ENCODE data around the gene SFT2D1.
A peak's percentile ranks its signal among the peaks of the same experiment; 100 is the strongest.
"Not testable (repeated sequence)": the region's sequence is repeated elsewhere in the genome, so short reads cannot be mapped to it uniquely, and the experiment has no call there.

Gene SFT2D1

DNA sequence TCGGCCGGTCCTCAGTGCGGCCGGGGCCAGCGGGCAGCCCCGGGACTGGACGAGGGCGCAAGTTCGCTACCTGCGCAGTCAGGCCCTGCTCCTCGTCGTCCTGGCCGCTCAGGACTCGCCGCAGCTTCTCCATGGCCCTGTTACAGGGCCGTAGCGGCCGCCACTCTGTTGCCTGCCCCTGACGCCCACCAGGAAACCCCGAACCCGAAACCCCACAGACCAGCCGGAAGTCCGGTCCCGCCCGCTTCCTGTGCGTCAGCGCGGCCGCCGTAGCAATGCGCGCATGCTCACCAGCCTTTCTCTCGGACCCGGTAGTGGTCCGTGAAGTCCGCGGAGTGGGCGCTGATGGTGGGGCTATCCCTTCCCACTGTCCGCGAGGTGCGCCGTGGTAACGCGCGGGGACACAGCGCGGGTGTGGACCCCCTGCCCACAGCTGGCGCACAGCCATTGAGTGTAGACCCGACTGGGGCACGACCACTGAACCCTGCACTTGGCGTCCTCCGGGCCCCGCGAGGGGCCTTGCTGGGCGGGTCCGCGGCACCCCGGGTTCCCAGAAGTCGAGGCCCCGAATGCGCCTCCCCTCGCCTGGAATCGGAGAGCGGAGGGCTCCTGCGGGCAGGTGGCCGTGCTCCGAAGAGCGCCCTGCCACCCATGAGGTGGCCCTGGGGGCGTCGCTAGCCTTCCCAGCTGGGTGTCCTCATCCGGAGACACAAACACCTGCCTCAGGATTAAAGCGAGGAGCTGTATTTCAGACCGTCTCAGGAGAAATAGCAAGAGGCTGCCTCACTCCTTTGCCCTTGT, at the start of gene SFT2D1:
TSS of gene SFT2D1 (minus strand) at position 197 of the 801 bp plus-strand sequence. CDS start at position 133, 64 bp downstream.
- peak; percentile 50 to 58 for DNase-seq

DNA sequence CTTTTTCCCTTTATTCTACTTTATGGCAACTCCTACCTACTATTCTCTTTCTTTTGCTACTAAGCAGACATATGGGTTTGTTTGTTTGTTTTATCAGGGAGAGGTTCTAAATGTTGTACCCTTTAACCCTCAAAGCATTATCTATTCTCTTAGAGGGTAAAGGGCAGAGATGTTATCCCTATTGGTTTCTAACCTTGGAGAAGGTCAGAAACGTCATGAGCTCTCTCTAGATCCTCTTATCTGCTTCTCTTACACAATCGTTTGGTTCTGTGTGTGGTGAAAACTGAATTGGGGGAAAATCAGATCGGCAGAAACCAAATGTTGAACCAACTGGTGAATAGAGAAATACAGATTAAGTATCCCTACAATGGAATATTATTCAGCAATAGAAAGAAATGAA, 46.8 kb upstream of the SFT2D1 start:
- no peak for DNase-seq

DNA sequence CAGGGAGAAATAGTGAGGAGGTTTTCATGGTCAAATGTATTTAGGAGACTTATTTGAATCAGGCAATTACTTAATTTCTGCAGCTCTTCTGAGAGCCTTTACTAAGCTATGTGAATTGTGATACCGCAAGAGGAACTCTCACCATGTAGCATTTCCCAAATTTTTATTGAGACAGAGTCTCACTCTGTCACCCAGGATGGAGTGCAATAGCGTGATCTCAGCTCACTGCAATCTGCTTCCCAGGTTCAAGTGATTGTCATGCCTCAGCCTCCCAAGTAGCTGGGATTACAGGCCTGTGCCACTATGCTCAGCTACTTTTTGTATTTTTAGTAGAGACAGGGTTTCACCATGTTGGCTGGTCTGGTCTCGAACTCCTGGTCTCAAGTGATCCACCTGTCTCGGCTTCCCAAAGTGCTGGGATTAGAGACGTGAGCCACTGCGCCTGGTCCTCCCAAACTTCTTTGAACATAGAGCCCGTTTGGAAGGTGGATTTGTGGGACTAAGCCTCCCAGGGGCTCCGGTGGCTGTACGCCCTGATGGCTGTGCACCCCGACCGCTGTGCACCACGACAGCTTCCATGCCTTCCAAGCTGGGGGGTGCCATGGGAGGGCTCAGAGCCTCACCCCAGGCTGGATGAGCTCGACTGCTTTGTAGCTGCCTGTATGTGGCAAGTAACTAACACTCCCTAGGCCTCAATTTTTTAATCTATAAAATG, 46.1 kb upstream of the SFT2D1 start:
- DNase-seq: no peak

DNA sequence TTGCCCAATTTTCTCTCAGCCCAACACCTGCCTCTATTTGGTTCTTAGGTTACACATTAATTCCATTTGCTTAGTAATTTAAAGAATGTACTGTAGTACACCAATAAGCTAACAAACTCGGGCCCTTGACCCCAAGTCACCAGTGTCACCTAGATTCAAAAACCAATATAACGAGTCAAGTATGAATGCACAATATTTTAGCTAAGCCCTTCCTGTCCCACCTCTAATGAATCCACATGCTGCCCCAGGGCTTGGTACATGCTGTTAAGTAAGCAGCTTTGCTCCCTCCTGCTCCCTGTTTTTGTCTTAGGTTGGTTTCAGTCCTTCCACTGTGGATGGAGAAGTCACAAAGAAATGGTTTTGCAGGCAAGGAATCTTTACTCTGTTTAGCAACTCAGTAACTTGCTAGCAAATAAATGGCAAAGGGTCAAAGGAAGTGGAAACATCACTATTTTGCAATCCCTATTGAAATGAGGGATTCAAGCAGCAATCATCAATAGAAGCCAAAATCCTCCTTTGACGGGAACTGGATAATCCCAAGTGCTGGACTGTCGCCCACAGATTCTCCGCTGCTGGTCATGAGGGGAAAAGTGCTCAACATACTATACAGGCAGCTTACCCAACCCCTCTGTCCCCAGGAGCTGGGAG, 45.4 kb upstream of the SFT2D1 start:
- no peak for DNase-seq

DNA sequence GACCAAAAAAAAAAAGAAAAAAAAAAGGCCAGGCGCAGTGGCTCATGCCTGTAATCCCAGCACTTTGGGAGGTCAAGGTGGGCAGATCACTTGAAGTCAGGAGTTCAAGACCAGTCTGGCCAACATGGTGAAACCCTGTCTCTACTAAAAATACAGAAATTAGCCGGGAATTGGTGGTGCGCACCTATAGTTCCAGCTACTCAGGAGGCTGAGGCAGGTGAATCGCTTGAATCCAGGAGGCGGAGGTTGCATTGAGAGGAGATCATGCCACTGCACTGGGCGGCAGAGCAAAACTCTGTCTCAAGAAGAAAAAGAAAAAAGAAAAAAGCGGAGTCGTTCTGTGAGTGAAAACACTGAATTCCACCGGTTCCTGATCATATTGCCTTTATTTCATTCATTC, 44.8 kb upstream of the SFT2D1 start:
- not testable (repeated sequence) for DNase-seq

DNA sequence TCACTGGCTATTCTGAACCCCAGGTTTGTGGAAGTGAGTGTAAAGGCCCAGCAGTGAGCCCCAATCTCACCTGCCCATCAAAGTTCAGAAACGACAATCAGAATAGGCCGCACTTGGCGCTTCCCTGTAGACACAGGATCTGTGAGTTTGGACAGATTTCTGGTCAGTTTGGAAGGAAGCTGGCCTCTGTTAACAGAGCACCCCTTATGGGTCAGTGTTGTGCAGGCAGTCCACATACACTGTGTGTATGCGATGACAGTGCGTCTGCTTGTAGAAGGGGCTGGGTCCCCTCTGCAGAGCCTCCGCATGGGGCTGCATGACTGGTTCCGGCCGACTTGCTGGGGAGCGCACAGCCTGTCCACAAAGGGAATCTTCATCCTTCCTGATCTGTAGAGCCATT, 43.8 kb upstream of the SFT2D1 start:
- DNase-seq: no peak

DNA sequence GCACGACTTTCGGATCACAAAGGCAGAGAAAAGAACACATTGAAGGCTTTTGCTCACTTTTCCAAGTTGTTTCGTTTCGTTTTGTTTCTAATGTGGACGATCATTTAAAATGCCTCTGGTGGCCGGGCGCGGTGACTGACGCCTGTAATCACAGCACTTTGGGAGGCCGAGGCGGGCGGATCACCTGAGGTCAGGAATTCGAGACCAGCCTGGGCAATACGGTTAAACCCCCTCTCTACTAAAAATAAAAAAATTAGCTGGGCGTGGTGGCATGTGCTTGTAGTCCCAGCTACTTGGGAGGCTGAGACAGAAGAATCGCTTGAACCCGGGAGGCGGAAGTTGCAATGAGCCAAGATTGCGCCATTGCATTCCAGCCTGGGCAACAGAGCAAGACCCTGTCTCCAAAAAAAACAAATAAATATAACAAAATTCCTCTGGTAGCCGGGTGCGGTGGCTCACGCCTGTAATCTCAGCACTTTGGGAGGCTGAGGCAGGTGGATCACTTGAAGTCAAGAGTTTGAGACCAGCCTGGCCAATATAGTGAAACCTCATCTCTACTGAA, 41.5 kb upstream of the SFT2D1 start:
- DNase-seq: not testable (repeated sequence)

DNA sequence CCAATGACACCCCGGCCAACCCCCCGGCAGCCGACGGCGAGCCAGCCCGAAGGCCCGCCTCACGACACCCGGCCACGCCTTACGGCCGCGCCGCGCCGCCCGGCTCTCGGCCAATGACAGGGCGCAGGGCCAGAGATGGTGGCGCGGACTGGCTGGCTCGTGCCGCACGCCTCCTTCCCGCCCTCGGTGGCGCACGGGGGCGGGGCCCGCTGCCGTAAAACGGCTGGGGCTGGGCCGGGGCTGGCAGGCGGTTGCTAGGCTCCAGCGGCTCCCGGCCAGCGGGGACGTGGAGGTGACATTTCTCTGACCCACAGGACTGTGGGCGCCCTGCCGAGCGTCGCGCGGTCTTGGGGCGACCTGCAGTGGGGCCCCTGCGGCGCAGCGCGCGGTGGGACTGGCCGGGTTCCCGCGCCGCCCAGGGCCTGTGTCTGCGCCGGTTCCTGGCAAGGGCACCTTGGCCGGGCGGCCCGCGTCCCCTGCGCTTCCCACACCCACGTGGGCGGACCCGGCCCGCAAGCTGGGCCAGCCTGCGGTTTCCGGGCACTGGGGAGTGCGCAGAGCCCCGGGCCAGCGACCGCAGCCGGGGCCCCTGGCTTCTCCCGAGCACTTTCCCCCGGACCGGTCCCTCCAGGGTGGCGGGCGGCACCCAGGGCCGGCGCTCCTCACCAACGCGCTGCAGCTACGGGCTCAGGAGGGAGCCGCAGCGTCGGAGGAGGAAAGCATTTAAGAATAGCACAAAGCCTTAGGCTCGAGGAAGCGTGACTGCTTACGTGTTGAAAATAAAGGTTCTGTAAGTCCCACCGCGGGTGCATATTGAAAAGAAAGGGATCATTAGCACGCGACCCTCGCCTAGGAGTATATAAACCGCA, 40.8 kb upstream of the SFT2D1 start, which contains the start of gene MPC1:
TSS of gene MPC1 (minus strand) at position 8 of the 869 bp plus-strand sequence. CDS start 64 bp downstream, outside the sequence.
- DNase-seq: peak; percentile 88 to 94

DNA sequence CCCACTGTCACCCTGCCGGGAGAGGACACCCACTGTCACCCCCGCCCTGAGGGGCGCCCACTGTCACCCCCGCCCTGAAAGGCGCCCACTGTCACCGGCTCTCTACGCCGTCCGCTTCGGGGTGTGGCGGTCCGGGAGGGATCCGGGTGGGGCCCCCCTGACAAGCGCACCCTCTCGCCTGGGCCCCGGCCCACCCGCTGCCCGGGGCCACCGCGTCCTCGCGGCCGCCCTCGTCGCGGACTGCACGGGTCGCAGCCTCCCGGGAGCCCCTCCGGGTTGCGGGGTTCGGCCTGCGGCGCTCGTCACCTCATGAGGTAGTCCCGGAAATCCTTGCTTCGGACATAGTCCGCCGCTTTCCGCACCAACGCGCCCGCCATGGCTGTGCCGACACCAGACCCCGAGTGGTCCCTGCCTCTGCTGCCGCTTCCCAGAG, 40.2 kb upstream of the SFT2D1 start:
- DNase-seq: no peak

DNA sequence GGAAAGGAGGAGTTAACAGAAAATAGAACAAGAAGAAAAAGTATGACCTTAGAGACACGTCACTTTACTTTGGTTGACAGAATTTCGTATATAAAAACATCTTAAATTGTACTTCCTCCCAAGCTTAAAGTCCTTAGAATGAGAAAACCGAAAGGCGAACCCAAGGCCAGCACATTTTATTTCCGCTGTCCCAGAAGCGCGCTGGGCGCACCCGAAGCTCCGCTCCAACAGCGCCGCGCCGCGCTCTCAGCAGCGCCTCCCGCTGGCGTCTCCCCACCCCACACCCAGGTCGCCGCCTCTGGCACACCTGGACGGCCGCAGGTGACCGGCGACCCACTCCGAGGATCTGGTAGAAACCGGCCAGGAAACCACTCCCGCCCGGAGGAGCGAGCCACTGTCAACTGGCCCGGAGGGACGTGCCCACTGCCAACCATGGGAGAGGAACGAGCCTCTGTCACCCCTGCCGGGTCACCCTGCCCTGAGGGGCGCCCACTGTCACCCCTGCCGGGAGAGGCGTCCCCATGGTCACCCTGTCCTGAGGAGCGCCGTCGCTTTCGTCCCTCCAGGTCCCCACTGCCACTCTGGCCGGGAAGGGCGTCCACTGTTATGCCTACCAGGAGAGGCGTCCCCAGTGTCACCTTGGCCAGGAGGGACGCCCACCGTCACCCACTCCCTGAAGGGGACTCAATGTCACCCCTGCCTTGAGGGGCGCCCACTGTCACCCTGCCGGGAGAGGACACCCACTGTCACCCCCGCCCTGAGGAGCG, 39.6 kb upstream of the SFT2D1 start:
- DNase-seq: peak; percentile 19 to 37

DNA sequence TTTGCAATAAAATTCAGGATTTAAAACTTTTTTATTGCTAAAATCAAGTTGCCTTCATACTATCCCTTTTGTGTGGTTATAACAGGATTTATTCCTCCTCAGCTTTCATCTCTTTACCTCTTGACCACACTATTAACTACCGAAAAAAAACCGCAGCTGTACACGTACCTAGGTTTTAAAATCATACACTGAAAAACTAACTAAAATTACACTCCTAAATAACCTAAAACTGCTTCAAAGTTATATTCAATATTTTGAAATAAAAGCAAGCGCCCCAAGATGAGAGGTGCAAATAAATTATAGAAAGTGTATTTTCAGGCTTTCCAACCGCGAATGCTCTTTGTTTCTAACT, 39.0 kb upstream of the SFT2D1 start:
- DNase-seq: no peak

DNA sequence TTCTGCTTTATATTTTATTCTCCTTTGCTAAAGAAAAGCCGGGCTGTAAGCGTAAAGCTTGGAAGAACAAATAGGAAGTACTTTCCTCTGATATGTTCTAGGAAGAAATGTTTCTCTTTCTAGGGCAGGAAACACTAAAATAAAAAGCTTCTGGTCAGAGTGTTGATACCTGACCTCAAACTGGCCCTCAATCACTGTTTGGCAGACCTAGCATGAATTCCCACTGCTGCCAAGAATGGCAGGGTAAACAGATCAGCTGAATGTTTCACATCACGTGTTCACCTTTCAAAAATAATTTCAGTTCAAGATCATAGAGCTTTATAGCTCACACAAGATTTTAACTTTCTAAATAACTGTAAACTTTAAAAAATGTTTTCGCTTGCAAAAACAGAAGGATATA, 37.5 kb upstream of the SFT2D1 start:
- no peak for DNase-seq

DNA sequence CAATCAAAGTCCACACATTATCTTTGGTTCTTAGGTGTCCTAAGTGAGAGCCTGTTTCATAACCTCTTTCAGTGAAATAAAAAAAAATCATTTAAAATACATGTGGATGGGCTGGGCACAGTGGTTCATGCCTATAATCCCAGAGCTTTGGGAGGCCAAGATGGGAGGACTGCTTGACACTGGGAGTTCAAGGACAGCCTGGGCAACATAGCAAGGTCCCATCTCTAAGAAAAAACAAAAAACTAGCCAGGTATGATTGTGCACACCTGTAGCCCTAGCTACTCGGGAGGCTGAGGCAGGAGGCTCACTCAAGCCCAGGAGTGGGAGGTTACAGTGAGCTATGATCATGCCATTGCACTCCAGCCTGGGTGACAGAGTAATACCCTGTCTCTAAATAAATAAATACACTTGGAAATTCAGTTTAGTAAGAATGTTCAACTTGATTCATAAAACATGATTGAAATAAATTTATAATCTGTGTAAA, 36.8 kb upstream of the SFT2D1 start:
- DNase-seq: no peak

DNA sequence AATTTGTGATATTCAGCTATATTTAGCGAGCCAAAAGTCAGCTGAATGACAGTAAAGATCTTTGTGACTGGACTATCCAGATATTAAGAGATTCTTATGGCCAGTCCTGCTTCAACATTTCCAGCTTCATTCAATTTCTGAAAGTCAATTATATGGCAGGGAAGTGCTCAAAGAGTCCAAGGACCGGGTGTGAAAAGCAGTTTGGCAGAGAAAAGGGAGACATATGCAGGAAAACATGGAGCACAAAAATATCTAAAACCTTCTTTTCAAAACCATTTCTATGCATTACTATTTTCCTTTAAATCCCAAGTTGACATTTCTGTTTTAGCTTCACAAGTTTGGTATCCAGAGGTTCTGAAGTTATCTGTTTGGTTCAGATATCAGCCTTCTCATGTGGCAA, 35.4 kb upstream of the SFT2D1 start:
- no peak for DNase-seq

DNA sequence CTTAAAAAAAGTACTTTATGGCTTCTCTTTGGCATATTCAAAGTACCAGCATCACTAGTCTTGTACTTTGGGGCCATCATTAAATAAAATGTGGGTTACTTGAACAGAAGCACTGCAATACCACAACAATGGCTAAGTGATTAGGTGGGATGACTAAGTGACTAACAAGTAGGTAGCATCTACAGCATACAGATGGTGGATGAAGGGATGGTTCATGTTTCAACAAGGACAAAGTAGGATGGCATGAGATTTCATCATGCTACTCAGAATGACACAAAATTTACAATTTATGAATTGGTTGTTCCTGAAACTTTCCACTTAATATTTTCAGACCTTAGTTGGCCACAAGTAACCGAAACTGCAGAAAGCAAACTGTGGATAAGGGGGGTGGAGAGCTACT, 32.7 kb upstream of the SFT2D1 start:
- no peak for DNase-seq

DNA sequence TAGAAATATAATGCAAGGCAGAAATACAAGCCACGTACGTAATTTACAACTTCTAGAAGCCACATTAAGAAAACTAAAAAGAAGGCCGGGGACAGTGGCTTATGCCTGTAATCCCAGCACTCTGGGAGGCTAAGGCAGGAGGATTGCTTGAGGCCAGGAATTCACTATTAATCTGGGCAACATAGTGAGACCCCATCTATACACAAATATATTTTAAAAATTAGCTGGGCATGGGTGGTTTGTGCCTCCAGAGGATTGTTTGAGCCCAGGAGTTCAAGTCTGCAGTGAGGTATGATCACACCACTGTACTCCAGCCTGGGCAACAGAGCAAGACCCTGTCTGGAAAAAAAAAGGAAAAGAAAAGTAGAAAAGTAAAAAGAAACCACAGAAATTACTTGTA, 28.1 kb upstream of the SFT2D1 start:
- DNase-seq: no peak

DNA sequence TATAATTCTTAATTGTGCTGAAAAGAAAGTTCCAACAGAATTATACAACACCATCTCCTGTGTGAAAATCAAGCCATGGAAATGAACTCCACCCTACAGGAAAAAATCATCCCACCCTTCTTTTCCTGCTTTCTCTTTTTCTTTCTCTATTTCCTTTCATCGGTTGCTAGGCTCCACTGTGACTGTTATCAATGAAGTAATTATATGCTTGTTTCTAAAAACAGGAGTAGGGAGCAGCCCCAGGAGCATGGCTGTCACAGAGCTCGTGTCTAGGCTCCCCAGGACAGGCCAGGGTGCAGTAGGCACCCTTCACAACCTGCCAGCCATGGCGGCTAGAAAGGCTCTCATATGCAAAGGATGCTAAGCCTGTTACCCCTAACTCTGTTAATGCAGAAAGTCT, 27.4 kb upstream of the SFT2D1 start:
- no peak for DNase-seq

DNA sequence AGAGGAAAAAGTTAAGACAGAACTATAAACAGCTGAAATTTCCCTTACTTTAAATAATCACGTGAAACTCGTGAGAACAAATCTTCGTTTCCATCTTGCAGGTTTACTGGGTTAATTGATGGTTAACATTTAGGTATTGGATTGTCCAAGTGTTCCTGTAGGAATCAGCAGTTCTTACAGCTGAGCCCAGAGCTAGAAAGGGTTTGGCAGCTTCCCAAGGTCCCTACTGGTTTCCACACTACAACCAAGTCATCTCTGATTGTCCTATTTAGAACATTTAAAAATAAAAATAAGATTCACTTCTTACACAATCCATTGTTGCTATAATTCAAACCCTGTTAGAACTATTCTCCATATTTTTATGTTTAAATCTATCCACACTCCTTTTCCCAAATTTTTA, 24.6 kb upstream of the SFT2D1 start:
- no peak for DNase-seq

DNA sequence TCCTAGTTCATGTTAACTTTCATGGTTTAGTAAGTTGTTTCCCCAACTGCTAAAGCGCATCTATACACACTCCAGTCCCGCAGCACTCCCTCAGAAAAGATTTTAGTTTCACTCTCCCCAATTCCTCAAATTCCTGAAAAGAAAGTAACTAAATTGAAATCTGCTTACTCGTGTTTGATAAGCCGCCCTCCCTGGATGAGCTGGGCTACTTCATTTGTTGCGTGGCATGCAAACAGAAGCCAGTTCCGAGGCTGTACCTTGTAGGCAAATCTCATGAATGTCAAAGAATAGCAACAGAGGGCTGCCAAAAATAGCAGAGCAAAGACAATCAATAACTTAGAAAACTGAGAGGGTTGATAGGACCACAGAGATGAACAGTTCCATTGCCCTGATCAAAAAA, 23.5 kb upstream of the SFT2D1 start:
- DNase-seq: no peak

DNA sequence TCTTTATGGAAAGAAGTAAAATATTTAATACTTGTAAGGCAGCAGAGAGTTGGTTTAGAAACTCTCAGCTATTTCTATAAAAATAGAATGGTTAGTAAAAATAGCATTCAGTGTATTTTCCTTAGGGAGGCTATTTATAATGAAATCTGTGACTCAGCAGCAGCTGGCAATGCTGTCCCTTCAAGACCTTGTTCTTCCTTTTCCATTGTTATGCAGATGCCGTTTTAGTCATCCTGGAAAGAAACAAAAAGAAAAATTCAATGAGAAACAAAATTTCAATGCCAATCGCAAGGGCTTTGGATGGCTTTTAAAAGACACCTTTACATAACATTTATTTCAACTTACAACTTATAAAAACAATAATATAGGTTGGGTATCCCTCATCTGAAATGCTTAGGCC, 22.9 kb upstream of the SFT2D1 start:
- no peak for DNase-seq

DNA sequence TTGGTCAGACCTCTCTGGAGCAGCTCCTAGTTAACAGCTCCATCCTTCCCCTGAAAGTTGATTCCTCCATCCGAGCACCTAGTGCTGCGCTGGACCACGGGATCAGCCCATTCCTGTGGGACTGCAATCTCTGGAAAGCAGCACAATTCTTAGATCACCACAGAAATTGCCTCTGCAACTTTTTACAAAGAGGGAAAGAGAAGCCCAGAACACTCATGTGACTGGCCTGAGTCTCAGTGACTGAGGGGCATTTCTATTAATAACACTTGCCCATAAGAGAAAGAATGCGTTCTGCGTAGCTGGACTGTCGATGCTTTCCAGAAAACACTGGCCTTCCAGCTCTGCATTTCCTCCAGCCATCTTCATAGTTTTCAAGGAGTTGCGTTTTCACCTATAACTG, 22.1 kb upstream of the SFT2D1 start:
- DNase-seq: no peak

DNA sequence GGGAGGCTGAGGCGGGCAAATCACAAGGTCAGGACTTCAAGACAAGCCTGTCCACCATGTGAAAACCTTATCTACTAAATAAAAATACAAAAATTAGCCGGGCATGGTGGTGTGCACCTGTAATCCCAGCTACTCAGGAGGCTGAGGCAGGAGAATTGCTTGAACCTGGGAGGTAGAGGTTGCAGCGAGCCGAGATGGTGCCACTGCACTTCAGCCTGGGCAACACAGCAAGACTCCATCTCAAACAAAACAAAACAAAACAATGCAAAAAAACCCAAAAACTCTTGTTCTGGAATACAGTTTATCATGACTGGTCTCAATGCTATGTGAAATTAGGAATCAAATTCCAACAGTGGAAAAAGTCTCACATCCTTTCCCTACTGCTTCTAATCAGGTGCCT, 20.1 kb upstream of the SFT2D1 start:
- DNase-seq: not testable (repeated sequence)

Data from NCI-H2081 (cell line).